Measurements from ENCODE around the gene SCYGR1.

The SCYGR1 gene

DNA sequence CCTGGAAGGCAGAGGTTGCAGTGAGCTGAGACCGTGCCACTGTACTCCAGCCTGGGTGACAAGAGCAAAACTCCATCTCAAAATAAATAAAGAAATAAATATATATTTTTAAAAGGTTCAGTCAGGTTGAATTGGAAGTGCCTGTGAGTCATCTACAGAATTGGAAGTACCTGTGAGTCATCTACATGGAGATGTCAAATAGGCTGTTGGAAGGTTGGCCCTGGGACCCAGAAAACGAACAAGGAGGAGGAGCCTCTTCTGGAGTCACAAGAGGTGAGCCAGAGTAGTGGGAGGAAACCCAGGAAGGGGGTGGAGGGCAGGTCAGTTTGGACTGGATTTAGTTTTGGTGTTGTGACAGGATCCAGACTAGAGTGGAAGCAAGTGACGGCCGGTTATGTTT lies 15.2 kb upstream of the SCYGR1 start:
- DNase-seq (ENCODE audit: low read depth), result no peak

DNA sequence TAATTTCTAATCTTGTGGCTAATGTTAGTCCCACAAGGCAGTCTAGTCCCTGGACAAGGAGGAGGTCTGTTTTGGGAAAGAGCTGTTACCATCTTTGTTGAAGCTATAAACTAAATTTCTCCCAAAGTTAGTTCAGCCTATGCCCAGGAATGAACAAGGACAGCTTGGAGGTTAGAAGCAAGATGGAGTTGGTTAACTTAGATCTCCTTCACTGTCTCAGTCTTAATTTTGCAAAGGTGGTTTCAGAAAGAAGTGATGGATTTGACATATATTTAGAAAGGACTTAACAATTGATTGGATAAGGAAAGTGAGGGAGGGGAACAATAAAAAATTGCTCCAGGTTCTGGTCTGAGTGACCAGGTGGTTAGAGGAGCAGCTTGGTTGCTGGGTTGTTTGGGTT lies 14.6 kb upstream of the SCYGR1 start:
- DNase-seq (ENCODE audit: low read depth), result no peak

DNA sequence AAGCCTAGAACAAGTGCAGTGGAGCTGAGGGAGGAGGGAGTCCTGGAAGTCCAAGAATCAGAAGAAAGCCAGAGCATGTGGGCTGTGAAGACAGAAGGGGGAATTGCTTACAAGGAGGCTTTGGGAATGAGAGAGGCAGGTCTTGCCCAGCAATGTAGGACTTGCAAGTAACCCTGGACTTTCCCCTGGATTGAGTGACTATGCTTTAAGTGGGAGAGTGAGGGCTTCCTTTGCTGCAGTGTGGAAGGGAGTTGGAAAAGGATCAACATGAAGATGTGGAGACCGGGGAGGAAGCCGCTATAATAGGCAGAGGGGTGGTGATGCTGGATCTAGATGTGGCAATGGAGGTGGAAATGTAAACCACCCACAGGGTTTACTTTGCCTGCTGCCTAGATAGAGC lies 13.8 kb upstream of the SCYGR1 start:
- no peak for DNase-seq (ENCODE audit: low read depth)

DNA sequence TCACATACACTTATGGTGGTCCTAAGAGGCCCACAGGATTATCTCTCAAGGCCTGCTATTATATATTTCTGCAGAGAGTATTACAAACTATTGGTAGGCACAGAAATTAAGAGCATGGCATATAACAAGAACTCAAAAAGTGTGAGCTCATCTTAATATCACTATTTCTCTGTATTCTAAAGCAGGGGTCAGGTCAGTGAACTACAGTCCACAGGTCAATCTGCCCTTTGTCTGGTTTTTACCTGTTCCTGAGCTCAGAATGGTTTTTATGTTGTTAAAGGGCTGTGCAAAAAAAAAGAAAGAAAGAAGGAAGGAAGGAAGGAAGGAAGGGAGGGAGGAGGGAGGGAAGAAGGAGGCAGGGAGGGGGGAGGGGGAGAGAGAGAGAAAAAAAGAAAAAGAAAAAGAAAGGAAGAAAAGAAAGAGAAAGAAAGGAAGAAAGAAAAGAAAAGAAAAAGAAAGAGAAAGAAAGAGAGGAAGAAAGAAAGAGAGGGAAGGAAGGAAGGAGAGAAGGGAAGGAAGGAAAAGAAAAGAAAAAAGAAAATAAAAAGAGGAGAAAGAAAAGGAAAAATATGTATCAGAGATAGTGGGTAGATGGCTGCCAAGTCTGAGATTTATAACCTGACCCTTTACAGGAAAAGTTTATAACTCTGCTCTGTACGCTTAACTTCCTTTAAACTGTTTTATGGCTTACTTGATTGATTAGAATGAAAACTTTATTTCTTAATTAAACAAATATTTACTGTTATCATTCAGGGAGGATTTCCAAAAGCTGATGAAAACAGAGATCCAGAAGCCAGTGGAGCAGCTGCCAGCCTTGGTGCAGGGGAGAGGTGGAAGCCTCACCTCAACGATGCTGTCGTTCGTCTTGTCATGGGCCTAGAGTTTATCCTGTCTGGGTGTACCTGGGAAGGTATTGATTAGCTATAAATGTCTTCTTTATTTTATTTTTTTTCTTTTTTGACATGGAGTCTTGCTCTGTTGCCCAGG lies 11.2 kb upstream of the SCYGR1 start:
- no peak for DNase-seq (ENCODE audit: low read depth)

DNA sequence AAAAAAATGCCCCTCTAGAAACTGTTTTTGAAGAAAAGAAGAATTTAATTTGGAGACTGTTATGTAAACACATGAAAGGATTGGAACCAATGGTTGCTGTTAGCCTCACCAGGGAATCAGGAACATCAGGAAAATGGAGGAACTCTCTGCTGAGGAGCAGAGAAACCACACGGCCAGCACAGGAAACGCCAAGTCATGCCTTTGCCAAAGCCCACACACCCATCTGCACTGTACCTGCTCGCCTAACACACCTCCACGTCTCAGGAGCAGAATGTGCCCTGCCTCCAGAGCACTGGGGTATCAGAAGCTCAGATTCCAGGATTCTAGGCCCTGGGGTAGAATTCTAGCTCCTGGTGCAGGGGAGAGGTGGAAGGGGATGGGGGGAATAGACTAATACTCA lies 9.8 kb upstream of the SCYGR1 start:
- no peak for DNase-seq (ENCODE audit: low read depth)

DNA sequence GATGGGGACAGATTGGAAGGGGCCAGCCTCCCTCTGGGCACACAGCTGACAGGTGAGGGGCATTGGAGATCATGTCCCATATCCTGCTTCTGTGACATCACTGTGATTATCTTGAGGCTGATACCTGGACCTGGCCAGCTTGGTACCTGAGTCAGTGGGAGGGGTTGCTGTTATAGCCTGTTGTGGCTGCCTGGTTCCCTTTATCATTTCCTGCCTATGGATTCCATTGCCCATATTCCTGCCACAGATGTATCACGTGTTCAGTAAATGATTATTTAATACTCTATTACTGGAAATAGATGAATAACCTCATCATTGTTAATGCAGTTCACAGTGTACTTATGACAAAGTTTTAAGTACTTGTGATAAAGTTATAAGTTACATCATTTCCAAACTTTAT lies 7.8 kb upstream of the SCYGR1 start:
- DNase-seq (ENCODE audit: low read depth), result no peak

DNA sequence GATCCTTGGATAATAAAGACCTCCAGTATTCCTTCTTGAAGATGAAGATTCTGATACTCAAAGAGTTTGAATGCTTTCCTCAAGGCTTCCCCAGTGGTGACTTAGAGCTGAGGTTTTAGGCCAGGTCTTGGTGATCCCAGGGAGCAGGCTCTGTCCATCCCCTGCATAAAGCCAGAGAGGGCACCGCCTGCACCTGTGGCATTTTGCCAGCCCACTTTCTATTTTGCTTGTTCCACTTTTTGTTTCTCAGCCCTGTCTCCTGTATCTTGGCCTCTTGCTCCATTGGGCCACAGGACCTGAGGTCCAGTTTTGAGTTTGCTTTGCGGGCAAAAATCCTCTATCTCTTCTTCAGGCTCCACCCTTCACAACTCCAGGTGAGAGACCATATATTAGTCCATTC lies 6.7 kb upstream of the SCYGR1 start:
- no peak for DNase-seq (ENCODE audit: low read depth)

DNA sequence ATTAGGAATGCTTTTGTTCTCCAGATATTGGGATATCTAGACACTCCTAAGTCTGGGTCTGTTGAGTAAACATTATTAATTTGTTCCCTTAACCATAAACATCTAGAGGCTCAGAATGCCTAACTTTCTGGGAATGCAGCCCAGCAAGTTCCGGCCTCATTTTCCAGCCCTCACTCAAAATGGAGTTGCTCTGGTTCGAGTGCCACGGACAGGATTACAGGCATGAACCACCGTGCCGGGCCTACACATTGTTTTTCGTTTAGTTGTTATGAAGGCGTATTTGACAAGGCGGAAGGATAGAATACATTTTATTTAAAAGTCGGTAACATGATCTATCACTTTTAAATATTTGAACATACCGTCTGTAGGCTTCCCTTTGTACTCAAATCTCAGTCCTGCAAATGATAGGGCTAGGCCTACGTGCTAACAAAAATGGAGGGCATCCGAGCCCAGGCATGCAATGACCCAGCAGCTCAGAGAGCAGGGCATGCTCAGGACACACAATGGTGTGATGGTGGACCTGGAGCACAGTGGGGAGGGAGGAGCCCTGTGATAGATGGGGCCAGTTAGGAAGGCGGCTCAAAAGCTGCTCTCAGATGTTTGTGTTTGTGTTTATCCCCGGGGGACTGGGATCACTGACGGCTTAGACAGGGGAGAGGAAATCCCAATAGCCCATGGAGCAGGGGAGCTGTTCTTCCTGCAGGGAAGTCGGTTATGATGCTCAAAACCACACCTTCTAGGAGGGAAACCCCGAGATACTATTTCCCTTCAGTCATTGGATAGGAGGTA lies 2.9 kb upstream of the SCYGR1 start:
- no peak for DNase-seq (ENCODE audit: low read depth)

DNA sequence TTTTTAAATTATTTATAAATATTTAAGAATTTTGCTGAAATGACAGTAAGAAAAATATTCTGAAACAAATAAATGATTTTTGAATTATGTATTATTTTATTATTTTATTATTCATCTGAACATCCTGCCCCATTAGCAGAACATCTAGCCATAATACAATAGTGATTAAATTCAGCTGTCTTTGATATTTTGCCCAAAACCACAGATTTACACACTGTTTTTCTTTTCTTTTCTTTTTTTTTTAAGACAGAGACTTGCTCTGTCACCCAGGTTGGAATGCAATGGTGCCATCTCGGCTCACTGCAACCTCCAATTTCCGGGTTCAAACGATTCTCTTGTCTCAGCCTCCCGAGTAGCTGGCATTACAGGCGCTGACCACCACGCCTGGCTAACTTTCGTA lies 1.9 kb upstream of the SCYGR1 start:
- DNase-seq (ENCODE audit: low read depth), result no peak

DNA sequence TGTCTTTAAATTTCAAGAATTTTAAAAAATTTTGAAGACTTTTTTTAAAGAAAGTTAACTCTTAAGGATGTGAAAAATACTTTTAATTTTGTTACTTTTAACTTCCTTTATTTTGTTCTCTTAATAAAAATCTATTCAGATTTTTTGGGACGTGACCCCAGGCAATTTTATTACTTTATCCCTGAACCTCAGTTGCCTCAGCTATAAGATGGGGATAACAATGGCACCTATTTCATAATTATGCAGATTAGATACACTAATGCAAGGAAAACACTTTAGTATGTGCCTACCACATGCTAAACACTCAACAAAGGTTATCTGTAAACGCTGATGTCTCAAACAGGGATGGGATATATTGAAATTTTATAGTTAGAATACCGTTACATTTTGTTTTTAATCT lies 1.5 kb upstream of the SCYGR1 start:
- no peak for DNase-seq (ENCODE audit: low read depth)

DNA sequence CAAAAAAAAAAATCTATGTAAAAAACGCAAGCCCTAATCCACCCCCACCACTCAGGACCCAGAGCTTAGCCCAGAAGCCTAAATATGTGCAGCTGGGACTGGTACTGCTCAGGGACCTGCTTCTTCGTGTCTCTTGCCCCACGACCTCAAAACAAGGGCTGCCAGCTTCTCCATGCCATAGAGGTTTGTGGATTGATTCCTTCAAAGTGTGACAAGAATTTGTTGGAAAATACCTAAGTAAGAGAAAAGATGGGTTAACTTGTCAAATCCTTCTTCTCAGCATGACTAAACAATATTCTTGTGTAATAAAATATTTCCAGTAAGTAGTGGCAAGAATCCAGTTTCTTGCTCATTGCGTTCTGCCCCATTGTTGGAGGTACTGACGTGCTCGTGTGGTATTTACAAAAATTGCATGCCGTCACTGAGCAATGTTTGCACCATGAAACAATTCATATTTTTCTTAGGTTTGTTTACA lies 825 bp upstream of the SCYGR1 start:
- no peak for DNase-seq (ENCODE audit: low read depth)

DNA sequence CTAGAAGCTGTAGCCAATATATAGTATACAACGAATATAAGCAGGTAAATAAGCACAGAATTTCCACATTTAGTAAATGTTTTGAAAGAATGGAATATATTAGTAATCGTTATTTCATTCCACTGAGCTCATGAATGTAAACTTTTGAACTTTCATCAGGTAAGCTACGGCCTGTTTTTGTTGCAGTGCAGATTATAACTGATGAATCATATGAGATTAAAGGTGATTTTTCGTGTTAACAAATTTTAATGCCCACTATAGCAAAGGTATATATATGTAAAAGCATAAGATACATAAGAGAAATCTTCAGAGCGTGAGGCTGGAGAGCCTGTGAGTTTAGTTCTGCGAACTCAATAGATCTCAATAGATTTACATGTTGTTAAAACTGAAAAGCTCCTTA lies 1.1 kb downstream of the SCYGR1 start:
- no peak for DNase-seq (ENCODE audit: low read depth)

DNA sequence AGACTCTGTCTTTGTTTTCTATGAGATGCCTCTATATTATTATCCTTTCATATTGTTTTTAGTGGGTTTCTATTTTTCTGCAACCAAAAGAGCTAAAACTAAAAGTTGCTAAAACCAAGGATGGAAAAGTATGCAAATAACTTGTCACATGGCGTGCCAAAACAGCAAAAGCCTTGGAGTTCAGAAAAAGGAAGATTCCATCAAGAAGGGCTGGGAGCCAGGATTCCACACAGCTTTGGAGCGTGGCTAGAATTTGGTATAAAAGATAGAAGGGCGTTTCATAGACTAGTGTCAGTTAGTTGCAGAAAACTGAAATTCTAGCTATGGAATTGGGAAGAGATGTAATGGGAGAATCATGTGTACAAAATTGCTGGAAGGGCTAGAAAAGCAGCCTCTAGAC lies 4.1 kb downstream of the SCYGR1 start:
- no peak for DNase-seq (ENCODE audit: low read depth)

DNA sequence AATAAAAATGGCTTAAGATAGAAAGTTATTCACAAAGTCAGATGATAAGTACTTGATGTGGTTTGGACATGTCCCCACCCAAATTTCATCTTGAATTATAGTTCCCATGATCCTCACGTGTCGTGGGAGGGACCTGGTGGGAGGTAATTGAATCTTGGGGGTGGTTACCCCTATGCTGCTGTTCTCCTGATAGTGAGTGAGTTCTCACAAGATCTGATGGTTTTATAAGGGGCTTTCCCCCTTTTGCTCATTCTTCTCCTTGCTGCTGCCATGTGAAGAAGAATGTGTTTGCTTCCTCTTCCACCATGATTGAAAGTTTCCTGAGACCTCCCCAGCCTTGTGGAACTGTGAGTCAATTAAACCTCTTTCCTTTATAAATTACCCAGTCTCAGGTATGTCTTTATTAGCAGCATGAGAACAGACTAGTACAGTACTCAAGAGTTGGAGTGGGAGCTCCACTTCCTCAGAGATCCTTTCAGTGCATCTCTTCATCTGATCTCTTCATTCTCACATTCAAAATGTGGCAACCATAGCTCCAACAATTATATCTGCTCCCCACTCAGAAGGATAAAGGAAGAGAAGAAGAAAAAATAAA lies 5.4 kb downstream of the SCYGR1 start:
- DNase-seq (ENCODE audit: low read depth), result peak; percentile 36

DNA sequence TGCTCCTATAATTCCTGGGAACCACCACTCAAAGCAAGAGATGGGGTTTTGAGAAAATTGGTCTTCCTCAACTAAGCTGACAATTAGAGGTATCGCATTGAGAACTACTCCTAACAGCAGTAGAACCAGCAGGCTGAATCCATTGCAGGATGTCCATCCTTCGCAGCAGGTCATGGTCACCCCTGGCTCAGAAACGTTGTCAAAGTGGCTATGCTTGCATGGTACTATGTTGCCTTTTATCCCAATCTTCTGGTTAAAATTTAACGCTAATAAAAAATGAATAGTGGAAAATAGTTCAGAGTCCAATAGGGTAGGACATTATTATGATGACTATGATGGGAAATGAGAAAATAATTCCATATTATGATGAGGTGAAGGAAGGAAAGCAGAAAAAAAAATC lies 8.7 kb downstream of the SCYGR1 start, which contains the start of gene TM4SF20:
Gene TM4SF20, minus strand, starts transcription at position 212 of the 400 bp plus-strand sequence. Its CDS starts 38 bp downstream, at position 174.
- DNase-seq (ENCODE audit: low read depth), result no peak

DNA sequence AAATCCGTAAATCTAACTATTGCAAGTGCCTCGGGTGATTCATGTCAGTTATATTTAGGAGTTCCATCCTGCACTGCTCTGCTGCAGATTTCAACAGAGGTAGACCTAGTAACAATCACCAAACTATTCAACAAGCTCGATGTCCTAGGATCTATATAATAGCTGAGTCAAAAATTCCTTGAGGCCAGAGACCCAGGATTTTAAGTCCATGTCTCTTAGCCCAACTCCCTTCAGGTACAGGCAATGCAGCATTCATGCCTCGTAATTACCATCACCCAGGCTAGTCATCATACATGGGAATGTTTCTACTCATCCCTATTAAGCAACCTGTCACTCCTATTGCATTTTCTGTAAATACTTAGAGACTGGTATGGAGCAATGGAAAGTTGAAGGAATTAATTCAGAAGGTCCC lies 9.4 kb downstream of the SCYGR1 start:
- DNase-seq (ENCODE audit: low read depth), result no peak

DNA sequence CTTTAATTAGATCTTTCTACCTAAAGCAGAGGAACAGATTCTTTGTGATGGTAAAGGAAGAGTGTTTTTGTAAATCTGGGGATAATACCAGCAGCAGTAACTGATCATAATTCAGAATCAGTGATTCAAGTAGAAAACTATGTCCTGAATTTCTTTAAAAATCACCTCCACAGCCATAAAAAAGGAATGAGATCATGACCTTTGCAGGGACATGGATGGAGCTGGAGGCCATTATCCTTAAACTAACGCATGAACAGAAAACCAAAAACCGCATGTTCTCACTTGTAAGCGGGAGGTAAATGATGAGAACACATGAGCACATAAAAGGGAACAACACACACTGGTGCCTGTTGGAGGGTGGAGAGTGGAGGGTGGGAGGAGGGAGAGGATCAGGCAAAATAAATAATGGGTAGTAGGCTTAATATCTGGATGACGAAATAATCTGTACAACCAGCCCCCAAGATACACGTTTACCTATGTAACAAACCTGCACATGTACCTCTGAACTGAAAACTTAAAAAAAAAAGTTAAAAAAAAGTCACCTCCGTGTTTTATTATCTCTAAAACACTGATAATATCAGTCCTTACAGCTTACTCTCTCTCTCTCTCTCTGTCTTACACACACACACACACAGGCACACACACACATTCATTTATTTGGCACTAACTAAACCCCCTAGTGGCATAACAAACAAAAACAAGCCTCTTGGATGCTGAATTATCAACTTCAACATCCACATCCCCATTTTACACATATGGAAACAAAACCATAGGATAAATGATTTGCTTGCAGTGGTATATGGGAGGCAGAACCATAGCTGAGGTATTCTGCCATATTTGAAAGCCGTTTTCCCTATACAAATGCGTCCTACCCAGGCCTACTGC lies 10.0 kb downstream of the SCYGR1 start:
- DNase-seq (ENCODE audit: low read depth), result no peak

DNA sequence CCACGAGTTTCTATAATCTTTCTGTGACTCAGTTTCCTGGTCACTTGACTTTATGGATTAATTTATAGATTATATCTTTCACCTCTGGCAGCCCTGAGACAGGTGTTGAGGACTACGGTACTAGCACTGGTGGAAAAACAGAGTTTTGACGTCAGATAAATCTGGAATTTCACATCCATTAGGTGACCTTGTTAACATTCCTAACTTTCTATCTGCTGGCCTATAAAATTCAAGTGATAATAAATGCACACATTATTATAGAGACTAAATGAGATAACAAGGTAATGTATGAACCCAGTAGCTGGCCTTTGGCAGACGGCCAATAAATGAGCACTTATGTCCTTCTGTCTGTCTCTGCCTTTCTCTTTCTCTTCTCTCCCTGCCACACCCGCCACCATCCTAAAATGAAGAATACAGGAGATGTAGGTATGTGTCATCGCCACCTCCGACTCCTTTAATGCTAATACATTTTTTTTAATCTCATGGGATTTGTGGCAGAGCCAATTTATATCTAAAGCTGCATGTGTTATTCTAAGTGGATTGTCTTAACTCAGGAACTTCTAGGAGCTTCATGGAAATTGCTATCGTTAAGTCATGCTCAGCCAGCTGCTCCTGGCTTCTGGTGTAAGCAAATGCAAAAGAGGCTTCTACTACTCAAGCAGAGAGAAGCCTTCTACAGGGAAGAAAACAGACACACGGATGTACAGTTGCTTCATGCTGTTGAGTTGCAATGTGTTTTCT lies 10.9 kb downstream of the SCYGR1 start:
- DNase-seq (ENCODE audit: low read depth), result no peak

DNA sequence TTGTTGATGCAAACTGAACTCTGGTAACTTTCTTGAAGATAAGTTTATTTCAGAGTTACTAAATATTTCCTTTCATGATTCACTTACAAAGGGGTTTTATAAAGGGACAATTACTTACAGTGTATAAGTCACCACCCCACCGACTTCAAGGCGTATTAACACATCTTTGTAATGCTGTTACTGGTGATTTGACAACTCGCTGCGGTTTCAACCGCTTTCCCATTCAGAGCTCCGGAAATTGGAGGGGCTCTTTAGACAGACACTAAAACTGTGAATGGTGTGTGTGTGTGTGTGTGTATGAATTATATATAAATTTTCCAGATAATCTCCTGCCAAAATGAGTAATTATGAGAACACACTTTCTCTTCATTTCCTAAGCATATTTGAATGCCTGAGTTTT lies 13.6 kb downstream of the SCYGR1 start:
- peak; percentile 14 for DNase-seq (ENCODE audit: low read depth)

DNA sequence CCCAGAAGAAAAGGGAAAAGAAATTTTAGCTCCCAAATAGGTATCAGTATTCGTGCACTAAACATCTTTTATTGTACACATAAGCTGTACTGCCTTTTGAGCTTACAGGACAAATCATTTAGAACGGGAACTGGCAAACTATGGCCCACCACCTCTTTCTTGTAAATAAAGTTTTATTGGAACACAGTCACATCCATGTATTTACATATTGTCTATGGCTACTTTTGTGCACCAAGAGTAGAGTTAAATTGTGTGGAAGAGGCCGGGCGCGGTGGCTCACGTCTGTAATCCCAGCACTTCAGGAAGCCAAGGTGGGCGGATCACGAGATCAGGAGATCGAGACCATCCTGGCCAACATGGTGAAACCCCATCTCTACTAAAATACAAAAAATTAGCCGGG lies 14.4 kb downstream of the SCYGR1 start:
- no peak for DNase-seq (ENCODE audit: low read depth)

DNA sequence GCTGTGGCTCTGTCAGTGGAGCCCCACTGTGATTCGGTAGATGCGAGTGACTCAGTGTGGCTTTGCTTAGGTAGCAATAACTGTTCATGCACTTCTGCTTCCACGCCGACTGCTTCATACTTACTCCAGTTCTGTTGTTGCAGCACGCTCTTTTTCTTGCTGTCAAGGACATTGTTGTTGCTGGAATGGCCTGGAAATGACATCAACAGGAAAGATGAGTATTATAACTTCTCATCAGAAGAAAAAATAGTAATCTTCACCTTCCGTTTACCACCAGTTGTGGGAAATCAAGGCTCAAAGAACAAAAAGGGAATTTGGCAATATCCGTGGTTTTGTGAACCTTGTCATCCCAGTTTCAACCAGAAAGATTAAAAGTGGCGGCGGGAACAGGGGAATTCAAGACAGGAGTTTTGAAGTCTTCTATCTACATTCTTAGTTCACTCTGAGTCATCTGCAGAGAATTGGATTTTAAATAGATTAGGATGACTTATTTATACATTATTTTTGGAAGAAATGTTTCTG lies 16.9 kb downstream of the SCYGR1 start:
- no peak for DNase-seq (ENCODE audit: low read depth)
